Activated CD4-positive, CD25-positive, alpha-beta regulatory T cell treated with anti-CD3 and anti-CD28 coated beads, Interleukin-2, amount 50 U/mL, for 16 hours (primary cell): ENCODE results near the gene PCIF1.
A peak's percentile ranks its signal among the peaks of the same experiment; 100 is the strongest.
"Not testable (repeated sequence)": the region's sequence is repeated elsewhere in the genome, so short reads cannot be mapped to it uniquely, and the experiment has no call there.

Source experiments
- DNase-seq: peaks from one replicate; pipeline ENCODE4 v3.0.0-alpha.2; 2020; ENCODE audit warnings: low read depth, low spot score

PCIF1 gene

DNA sequence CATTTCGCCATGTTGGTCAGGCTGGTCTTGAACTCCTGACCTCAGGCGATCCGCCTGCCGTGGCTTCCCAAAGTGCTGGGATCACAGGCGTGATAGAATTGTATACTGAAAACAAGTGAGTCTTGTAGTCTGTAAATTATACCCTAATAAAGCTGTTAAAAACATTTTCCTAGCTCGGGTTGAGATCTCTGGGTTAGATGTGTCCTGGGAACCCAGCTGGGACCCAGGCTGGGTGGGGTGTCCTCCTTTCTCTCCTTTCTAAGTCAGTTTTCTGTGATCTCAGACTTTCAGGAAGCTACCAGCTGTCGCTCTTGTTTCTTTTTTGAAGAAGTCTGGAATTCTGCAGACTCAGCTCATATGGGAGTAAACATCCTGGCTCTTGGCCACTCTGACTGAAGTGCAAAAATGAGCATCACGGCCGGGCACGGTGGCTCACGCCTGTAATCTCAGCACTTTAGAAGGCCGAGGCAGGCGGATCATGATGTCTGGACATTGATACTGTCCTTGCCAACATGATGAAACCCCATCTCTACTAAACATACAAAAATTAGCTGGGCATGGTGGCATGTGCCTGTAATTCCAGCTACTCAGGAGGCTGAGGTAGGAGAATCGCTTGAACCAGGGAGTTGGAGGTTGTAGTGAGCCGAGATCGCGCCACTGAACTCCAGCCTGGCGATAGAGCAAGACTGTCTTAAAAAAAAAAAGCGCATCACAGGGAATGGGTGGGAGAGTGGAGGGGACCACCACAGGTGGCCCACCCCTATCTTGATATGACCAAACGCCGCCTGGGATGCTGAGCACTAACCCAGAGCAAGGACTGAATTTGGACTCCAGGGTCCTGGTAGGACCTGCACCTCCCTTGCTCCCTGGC lies 9.9 kb upstream of the PCIF1 start:
- no peak for DNase-seq

DNA sequence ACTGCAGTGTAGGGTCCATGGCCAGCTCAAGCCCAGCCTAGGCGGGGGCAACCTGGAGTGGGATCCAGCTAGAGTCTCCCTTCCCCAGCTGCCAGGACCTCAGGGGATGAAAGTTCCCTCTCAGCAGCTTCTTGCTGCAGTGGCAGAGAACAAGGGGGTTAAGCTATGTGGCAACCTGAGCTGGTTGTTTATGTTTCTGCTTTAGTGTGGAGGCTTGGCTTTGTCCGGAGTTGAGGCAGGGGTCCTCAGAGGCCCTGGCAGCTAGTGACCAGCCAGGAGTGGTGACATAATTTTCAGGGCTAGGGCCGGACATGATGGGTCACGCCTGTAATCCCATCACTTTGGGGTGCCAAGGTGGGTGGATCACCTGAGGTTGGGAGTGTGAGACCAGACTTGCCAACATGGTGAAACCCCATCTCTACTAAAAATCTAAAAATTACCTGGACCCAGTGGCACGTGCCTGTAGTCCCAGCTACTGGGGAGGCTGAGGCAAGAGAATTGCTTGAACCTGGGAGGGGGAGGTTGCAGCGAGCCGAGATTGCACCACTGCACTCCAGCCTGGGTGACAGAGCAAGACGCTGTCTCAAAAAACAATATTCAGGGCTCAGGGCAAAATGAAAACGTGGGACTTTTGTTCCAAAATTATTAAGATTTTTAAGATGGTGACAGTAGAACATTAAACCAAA lies 8.5 kb upstream of the PCIF1 start:
- DNase-seq: no peak

DNA sequence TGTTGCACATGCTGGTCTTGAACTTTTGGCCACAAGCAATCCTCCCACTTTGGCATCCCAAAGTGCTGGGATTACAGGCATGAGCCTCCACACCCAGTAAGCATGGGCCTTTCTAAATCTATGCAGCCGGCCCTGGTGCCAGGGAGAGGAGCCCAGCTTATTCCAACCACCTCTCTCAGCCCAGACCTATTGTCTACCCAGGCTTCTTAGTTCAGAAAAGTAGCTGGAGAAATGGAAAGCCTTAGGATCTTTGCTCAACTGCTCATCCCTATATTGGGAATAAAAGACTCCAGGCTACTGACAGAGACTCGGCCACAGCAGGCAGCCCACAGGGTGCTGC lies 7.8 kb upstream of the PCIF1 start:
- no peak for DNase-seq

DNA sequence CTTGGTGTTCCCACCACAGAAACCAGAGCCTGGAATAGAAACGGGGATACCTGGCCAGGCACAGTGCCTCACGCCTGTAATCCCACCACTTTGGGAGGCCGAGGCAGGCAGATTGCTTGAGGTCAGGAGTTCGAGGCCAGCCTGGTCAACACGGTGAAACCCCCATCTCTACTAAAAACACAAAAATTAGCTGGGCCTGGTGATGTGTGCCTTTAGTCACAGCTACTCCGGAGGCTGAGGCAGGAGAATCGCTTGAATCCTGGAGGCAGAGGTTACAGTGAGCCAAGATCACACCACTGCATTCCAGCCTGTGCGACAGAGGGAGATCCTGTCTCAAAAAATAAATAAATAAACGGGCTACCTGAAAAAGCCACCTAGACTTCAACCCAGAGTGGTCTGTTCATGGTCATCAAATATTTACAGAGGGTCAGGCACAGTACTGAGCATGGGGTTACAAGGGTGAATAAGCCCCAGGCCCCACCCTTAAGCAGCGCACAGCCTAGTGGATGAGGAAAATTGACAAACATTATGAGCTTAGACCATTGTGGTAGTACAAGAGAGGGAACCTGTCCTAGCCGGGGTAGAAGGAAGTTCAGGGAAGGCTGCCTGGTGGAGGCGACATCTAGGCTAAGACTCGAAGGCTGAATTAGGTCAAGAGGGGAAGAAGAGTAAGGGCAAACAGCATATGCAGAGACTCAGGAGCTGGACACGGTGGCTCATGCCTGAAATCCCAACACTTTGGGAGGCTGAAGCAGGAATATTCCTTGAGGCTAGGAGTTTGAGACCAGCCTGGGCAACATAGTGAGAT lies 7.2 kb upstream of the PCIF1 start:
- no peak for DNase-seq

- DNase-seq: not testable (repeated sequence)
These were observed 2.8 kb upstream of the PCIF1 start for GRCh38 chr20:45931680-45932079.

DNA sequence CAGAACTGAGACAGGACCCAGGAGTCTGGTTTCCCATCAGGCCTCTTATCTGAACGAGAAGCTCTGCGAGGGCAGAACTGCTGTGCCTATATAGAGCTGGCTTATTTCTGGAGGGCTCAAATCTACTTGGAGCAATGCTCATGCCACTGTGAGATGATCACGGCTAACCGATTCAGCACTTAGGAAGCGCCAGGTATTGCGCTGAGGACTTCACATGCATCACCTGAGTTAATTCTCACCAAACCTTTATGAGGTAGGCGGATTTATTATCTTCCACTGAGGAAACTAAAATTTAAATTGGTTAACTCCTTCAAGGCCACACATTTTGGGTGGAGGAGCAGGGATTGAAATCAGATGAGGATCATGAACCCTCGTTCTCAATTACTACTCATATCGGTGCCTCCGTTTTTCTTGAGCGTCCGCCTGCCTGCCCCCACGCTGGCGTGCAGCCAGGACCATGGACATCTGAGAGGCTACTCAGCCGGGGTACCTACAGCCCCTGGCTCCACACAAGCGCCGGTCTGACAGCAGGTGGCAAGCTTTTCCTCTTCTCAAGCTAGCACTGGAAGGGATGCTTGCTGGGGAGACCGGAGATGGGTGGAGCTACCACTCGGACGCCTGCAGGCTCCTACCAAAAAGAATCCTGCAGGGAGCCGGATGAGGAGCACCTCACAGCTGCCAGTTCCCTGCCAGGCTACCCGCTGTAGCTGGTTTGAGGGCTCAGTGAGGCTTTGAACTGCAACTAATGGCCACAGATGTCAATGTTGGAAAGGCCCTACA lies 1.0 kb upstream of the PCIF1 start:
- peak; percentile 26 for DNase-seq

- peak; percentile 30 for DNase-seq
These were observed 367 bp upstream of the PCIF1 start for GRCh38 chr20:45934046-45934585.

- DNase-seq: no peak
These were observed 1.0 kb downstream of the PCIF1 start for GRCh38 chr20:45935416-45936046.

GRCh38 chr20:45937765-45938164 lies 3.3 kb downstream of the PCIF1 start:
- DNase-seq: no peak

DNA sequence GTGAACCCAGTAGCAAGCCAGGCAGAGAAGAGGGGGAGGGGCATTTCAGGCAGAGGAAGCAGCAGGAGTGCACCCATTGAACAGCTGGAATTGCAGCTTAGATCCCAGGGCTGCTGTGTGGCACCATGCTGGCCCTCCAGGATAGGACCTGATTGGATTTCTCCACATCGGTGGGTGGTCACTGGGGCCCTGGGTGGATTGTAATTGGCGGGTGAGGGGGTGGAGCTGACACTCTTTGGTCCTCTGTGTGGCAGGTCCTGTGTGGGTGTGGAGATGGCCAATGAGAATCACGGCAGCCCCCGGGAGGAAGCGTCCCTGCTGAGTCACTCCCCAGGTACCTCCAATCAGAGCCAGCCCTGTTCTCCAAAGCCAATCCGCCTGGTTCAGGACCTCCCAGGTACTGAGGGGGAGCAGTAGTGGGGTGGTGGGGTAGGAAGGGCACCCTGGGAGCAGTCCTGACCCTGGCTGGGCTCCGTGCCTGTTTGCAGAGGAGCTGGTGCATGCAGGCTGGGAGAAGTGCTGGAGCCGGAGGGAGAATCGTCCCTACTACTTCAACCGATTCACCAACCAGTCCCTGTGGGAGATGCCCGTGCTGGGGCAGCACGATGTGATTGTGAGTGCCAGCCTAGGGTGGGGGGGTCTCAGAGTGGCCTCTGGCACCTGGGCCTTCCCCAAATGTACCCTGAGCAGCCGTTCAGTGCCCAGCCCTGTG lies 4.4 kb downstream of the PCIF1 start:
- no peak for DNase-seq

- DNase-seq: no peak
These were observed 5.6 kb downstream of the PCIF1 start for GRCh38 chr20:45940053-45940452.

- no peak for DNase-seq
These were observed 6.0 kb downstream of the PCIF1 start for GRCh38 chr20:45940469-45940868.

DNA sequence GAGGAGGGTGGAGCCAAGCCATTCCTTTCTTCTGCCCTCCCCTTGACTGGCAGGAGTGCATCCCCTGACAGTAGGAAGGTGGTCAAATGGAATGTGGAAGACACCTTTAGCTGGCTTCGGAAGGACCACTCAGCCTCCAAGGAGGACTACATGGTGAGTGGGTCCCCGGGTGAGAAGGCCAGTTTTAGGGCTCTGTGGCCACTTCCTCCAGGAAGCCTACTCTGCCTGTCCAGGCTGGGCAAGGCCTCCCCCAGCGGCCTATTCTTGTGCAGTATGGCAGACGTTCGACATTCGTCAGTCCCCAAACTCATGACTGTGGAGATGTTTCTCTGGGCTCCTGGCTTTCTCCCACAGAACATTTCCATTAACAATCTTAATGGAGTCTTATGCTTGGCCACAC lies 9.1 kb downstream of the PCIF1 start:
- no peak for DNase-seq

- DNase-seq: no peak
These were observed 9.9 kb downstream of the PCIF1 start for GRCh38 chr20:45944151-45944964.

GRCh38 chr20:45944965-45945677 lies 10.6 kb downstream of the PCIF1 start:
- DNase-seq: no peak

- DNase-seq: no peak
These were observed 11.2 kb downstream of the PCIF1 start for GRCh38 chr20:45945678-45946148.

- no peak for DNase-seq
These were observed 11.9 kb downstream of the PCIF1 start for GRCh38 chr20:45946149-45946970.
